IPS DF 19.7 (cell line): ENCODE data around the gene MUC22.
"Not testable (repeated sequence)": the region's sequence is repeated elsewhere in the genome, so short reads cannot be mapped to it uniquely, and the experiment has no call there.

ENCODE experiments used
- DNase-seq: peaks from one replicate; pipeline ENCODE4 v3.0.0-alpha.2; 2013; ENCODE audit warnings: low read depth, low spot score

Gene MUC22

GRCh38 chr6:31010393-31011060, at the start of gene MUC22:
TSS of gene MUC22 (plus strand) at chr6:31010474. CDS start at chr6:31010707, 233 bp downstream.
- no peak for DNase-seq

- no peak for DNase-seq
Measured at GRCh38 chr6:30960907-30961673, 49.2 kb upstream of the MUC22 start.

GRCh38 chr6:30962716-30963115, 47.6 kb upstream of the MUC22 start:
- DNase-seq: no peak

- DNase-seq: no peak
Measured at GRCh38 chr6:30963641-30964040, 46.6 kb upstream of the MUC22 start.

DNA sequence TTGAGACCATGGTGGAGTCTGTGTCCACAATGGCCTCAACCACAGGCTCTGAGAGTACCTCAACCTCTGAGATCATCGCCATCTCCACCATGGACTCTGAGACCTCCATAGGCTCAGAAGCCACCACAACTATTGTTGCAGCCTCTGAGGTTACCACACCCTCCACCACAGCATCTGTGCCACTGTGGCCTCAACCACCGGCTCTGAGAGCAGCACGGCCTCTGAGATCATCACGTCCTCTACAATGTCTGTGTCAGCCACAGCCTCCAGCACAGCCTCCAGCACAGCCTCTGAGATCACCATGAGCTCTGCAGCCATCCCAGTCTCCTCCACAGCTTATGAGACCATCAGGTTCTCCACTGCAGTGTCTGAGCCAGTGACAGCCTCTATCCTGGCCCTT, 46.2 kb upstream of the MUC22 start:
- DNase-seq: no peak

DNA sequence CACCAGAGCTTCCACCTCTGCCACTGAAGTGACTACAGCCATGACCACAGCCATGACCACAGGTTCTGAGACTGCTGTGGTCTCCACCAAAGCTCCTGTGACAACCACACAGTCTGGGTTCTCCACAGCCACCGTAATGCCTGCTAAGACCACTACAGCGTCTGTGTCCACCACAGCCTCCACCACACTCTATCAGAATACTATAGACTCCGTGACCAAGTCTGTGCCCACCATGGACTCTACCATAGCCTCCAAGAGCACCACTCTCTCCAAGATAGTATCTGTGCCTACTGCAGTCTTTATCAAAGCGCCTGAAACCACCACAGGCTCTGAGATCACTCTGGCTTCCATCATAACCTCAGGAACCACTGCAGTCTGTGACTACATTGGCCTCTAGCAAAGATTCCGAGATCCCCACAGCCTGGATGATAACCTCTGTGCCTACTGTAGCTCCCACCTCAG, 45.1 kb upstream of the MUC22 start:
- no peak for DNase-seq

DNA sequence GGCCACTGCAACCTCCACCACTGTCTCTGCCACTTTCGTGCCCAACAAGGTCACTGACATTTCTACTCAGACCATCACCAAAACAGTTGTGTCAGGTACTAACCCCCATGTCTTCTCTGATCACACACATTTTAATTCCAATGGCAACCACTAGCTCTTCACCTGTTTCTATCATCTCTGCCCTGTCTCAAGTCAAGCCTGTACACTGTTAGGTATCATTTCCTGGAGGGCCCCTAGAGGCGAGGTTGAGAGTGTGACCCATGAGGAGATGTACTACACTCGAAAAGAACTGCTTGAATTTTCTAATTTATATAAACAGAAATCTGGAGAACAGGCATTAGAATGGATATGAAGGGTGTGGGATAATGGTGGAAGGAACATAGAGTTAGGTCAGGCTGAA, 44.1 kb upstream of the MUC22 start:
- no peak for DNase-seq

- not testable (repeated sequence) for DNase-seq
Measured at GRCh38 chr6:30969171-30969570, 41.1 kb upstream of the MUC22 start.

- no peak for DNase-seq
Measured at GRCh38 chr6:30970946-30971345, 39.3 kb upstream of the MUC22 start.

DNA sequence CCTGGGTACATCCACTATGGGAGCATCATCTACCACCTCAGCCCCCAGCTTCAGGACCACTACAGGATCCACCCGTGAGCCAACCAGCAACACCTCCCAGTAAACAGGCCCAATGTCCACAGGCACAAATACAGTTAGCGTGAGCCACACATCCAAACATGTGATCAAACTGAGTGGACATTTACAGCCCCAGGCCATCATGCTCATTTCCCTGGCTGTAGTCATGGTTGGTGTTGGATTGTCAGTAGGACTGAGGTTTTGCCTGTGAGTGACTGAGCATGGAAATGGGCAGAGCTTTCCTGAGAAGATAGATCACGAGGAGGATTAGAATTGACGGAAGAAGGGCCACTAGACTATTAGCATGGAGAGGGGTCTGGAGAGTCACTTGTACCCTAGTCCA, 37.5 kb upstream of the MUC22 start:
- no peak for DNase-seq

GRCh38 chr6:30974490-30975252, 35.6 kb upstream of the MUC22 start:
- no peak for DNase-seq

GRCh38 chr6:30979141-30979540, 31.1 kb upstream of the MUC22 start:
- DNase-seq: no peak

- no peak for DNase-seq
Measured at GRCh38 chr6:30979690-30980089, 30.6 kb upstream of the MUC22 start.

DNA sequence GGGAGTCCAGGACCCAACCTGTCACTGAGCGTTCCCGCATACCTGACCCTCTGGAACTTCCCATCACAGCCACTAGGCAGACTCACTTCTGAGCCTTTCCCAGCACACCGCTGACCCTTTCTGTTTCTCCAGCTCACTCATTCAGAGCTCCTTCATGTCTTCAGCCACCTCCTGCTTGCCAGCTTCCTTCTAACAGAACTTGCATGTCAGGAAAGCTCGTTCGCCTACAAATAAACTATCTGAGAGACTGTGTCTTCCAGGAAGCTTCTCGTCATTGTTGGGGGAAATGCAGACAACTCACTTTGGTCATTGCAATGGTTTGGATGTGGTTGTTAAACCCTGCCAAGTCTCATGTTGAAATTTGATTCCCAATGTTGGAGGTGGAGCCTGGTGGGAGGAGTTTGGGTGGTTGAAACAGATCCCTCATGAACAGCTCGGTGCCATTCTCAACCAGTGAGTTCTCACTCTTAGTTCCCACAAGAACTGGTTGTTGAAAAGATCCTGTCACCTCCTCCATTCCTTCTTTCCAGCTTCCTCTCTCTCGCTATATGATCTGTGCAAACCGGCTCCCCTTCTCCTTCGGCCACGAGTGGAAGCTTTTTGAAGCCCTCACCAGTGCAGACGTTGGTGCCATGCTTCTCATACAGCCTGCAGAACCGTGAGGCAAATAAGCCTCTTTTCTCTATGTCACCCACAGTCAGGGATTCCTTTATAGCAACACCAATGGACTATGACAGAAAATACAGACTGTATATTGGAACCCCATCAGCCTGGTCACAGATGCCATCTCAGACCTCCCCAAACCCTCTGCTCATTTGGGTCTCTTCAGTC, 28.1 kb upstream of the MUC22 start:
- DNase-seq: peak; percentile 60

DNA sequence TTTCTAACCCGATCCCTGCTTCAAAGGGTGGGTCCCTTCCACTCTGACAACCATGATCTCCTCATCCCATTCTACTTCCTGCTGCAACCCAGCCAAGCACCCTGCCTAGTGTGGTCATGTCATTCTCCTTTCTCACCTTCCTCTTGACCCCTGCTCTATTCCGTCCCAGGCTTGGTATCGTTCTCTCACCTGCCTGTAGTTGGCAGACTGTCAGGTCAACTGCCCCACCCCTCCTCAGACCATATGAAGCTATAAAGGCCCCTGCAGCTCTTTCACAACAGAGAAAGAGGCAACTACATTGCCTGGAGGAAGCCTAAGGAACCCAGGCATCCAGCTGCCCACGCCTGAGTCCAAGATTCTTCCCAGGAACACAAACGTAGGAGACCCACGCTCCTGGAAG, 26.8 kb upstream of the MUC22 start, which contains the start of gene MUC21:
MUC21 (plus strand) TSS at position 280 of the 400 bp plus-strand sequence. CDS start 241 bp downstream, outside the sequence.
- no peak for DNase-seq

- no peak for DNase-seq
Measured at GRCh38 chr6:30985490-30985889, 24.8 kb upstream of the MUC22 start.

GRCh38 chr6:30987304-30987703, 23.0 kb upstream of the MUC22 start:
- DNase-seq: no peak

DNA sequence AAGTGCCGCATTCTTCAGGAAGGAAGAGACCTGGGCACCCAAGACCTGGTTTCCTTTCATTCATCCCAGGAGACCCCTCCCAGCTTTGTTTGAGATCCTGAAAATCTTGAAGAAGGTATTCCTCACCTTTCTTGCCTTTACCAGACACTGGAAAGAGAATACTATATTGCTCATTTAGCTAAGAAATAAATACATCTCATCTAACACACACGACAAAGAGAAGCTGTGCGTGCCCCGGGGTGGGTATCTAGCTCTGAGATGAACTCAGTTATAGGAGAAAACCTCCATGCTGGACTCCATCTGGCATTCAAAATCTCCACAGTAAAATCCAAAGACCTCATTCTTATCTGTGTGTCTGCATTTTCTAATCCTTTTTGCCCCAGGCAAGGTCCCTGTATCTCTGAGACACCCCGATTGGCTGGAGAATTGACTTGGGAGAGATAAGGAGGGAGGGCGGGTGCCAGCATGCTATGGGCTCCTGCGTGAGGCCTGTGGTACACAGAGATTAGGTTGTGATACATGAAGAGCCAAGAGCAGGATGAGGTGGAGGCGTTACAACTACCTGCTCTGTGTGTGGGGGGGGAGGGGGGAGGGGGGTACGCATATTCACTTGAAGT, 22.0 kb upstream of the MUC22 start:
- DNase-seq: no peak

- DNase-seq: no peak
Measured at GRCh38 chr6:30990422-30991086, 19.7 kb upstream of the MUC22 start.

- no peak for DNase-seq
Measured at GRCh38 chr6:30991891-30992290, 18.4 kb upstream of the MUC22 start.
